HEK293 (cell line): ENCODE measurements around the gene CDCA3.
A peak's percentile ranks its signal among the peaks of the same experiment; 100 is the strongest.

Experiments used
- CTCF ChIA-PET: fragments of 350-600 bp; formaldehyde crosslinking; extraction: SDS; loops from one replicate; lab custom pipeline; 2021; ENCODE audit warnings: antibody characterized with exemption; lab: Yijun Ruan, JAX
- POLR2A ChIA-PET: fragments of 300-600 bp; formaldehyde crosslinking; extraction: SDS; loops from one replicate; lab custom pipeline; 2020; ENCODE audit warnings: antibody characterized with exemption, inconsistent platforms; lab: Yijun Ruan, JAX
- H3K27ac ChIP-seq: fragments of 200-500 bp; sonication (Bioruptor generic); 2 replicates; pipeline ENCODE4 v1.5.1; 2014; ENCODE audit warnings: low read depth, low read length, control low read depth, inconsistent platforms; ENCODE audit errors: extremely low read depth
- H3K36me3 ChIP-seq, 2 experiments: fragments of 200-500 bp in 1 of 2; sonication (Bioruptor generic) in 1 of 2; 1 replicate in 1 of 2; 2 replicates in 1 of 2; pipeline ENCODE4 v1.5.1; 2014 to 2017; ENCODE audit warnings: inconsistent platforms in 2 of 2, low read length in 2 of 2; ENCODE audit not compliant: control insufficient read depth in 2 of 2, insufficient read depth in 1 of 2
- H3K4me1 ChIP-seq: fragments of 200-500 bp; sonication (Bioruptor generic); 2 replicates; pipeline ENCODE4 v1.5.1; 2014; ENCODE audit warnings: mild to moderate bottlenecking, low read length, inconsistent platforms; ENCODE audit not compliant: control insufficient read depth, insufficient read depth
- H3K4me3 ChIP-seq: 2 replicates; pipeline ENCODE4 v1.5.1; 2011; ENCODE audit warnings: low read depth, mild to moderate bottlenecking, control low read depth, low read length, moderate library complexity
- H3K9me3 ChIP-seq: fragments of 200-500 bp; sonication (Bioruptor generic); 2 replicates; pipeline ENCODE4 v1.5.1; 2014; ENCODE audit warnings: low read depth, low read length, inconsistent platforms; ENCODE audit not compliant: control insufficient read depth, insufficient read depth
- MZF1 ChIP-seq: fragments of 450-650 bp; formaldehyde crosslinking; IDR thresholded peaks from 2 replicates; pipeline ENCODE4 v1.5.1; 2017; ENCODE audit warnings: missing biosample characterization, missing genetic modification characterization, borderline replicate concordance
- SALL2 ChIP-seq: fragments of 450-650 bp; formaldehyde crosslinking; IDR thresholded peaks from 2 replicates; pipeline ENCODE4 v1.5.0; 2017; ENCODE audit warnings: missing biosample characterization, mild to moderate bottlenecking, missing genetic modification characterization, borderline replicate concordance
- ZBTB1 ChIP-seq: fragments of 450-650 bp; formaldehyde crosslinking; IDR thresholded peaks from 2 replicates; pipeline ENCODE4 v1.5.1; 2016; ENCODE audit warnings: missing biosample characterization, missing genetic modification characterization
- ZBTB10 ChIP-seq: fragments of 450-650 bp; formaldehyde crosslinking; IDR thresholded peaks from 2 replicates; pipeline ENCODE4 v1.5.1; 2016; ENCODE audit warnings: missing biosample characterization, missing genetic modification characterization
- ZFP3 ChIP-seq: fragments of 450-650 bp; formaldehyde crosslinking; IDR thresholded peaks from 2 replicates; pipeline ENCODE4 v1.5.1; 2016; ENCODE audit warnings: low read depth, missing biosample characterization, missing genetic modification characterization
- ZFP41 ChIP-seq: fragments of 450-650 bp; formaldehyde crosslinking; IDR thresholded peaks from 2 replicates; pipeline ENCODE4 v1.5.1; 2016; ENCODE audit warnings: missing biosample characterization, missing genetic modification characterization, borderline replicate concordance
- ZNF112 ChIP-seq: fragments of 450-650 bp; formaldehyde crosslinking; IDR thresholded peaks from 2 replicates; pipeline ENCODE4 v1.5.0; 2017; ENCODE audit warnings: missing biosample characterization, missing genetic modification characterization
- ZNF132 ChIP-seq: fragments of 450-650 bp; formaldehyde crosslinking; IDR thresholded peaks from 2 replicates; pipeline ENCODE4 v1.5.1; 2017; ENCODE audit warnings: missing biosample characterization, missing genetic modification characterization, borderline replicate concordance
- ZNF138 ChIP-seq: fragments of 450-650 bp; formaldehyde crosslinking; IDR thresholded peaks from 2 replicates; pipeline ENCODE4 v1.5.1; 2016; ENCODE audit warnings: missing biosample characterization, missing genetic modification characterization, borderline replicate concordance
- ZNF266 ChIP-seq: fragments of 450-650 bp; formaldehyde crosslinking; IDR thresholded peaks from 2 replicates; pipeline ENCODE4 v1.5.1; 2016; ENCODE audit warnings: missing biosample characterization, missing genetic modification characterization, low read depth
- ZNF350 ChIP-seq: fragments of 450-650 bp; formaldehyde crosslinking; IDR thresholded peaks from 2 replicates; pipeline ENCODE4 v1.5.0; 2017; ENCODE audit warnings: missing biosample characterization, mild to moderate bottlenecking, missing genetic modification characterization
- ZNF37A ChIP-seq: fragments of 450-650 bp; IDR thresholded peaks from 2 replicates; pipeline ENCODE4 v1.5.1; 2018; ENCODE audit warnings: missing biosample characterization, missing genetic modification characterization
- ZNF513 ChIP-seq: fragments of 450-650 bp; IDR thresholded peaks from 2 replicates; pipeline ENCODE4 v1.5.1; 2018; ENCODE audit warnings: missing biosample characterization, missing genetic modification characterization
- ZNF658 ChIP-seq: fragments of 450-650 bp; formaldehyde crosslinking; IDR thresholded peaks from 2 replicates; pipeline ENCODE4; 2016; ENCODE audit warnings: missing biosample characterization, missing genetic modification characterization
- ZNF768 ChIP-seq: fragments of 450-650 bp; formaldehyde crosslinking; IDR thresholded peaks from 2 replicates; pipeline ENCODE4 v1.5.1; 2018; ENCODE audit warnings: missing biosample characterization, mild to moderate bottlenecking, missing genetic modification characterization
- ZNF785 ChIP-seq: fragments of 450-650 bp; formaldehyde crosslinking; IDR thresholded peaks from 2 replicates; pipeline ENCODE4 v1.5.1; 2016; ENCODE audit warnings: missing biosample characterization, missing genetic modification characterization
- ZNF791 ChIP-seq: fragments of 450-650 bp; formaldehyde crosslinking; IDR thresholded peaks from 2 replicates; pipeline ENCODE4 v1.5.1; 2016; ENCODE audit warnings: missing biosample characterization, missing genetic modification characterization
- TF ChIP-seq, protein P1 (sequence below): fragments of 450-650 bp; formaldehyde crosslinking; IDR thresholded peaks from 2 replicates; pipeline ENCODE4 v1.5.1; 2016; ENCODE audit warnings: missing biosample characterization, missing genetic modification characterization, borderline replicate concordance
- TF ChIP-seq, protein P2 (sequence below): fragments of 450-650 bp; formaldehyde crosslinking; IDR thresholded peaks from 2 replicates; pipeline ENCODE4 v1.5.1; 2016; ENCODE audit warnings: missing biosample characterization, missing genetic modification characterization
- TF ChIP-seq, protein P3 (sequence below): fragments of 450-650 bp; IDR thresholded peaks from 2 replicates; pipeline ENCODE4 v1.5.1; 2018; ENCODE audit warnings: missing biosample characterization, mild to moderate bottlenecking, missing genetic modification characterization
- TF ChIP-seq, protein P4 (sequence below): fragments of 450-650 bp; formaldehyde crosslinking; IDR thresholded peaks from 2 replicates; pipeline ENCODE4 v1.5.1; 2017; ENCODE audit warnings: missing biosample characterization, missing genetic modification characterization

The CDCA3 gene

GRCh38 chr12:6873094-6874014 lies 22.3 kb upstream of the CDCA3 start, which contains the start of gene SPSB2:
Gene SPSB2 (minus strand): TSS chr12:6873303. CDS start chr12:6872901, 402 bp downstream.
- Histone ChIP-seq H3K4me3 (peak within 1 kb of the TSS; percentile 67), H3K36me3 (peaks cover 4 to 42% of the 10 kb centered on the region in 2 experiments; a peak in 2 of 3 replicates), H3K9me3 (no peaks in the 10 kb centered on the region), H3K4me1 (peaks cover 2% of the 10 kb centered on the region; the same call in 1 of the 2 replicates), H3K27ac (peak within 1 kb of the TSS; percentile 54; the same call in 1 of the 2 replicates)
- CTCF ChIA-PET = interaction anchor here (0.5 to 5.3 kb wide), 35 partner anchors 8 to 503 kb away, joined by 3 to 71 read pairs (median 5); partner anchors contain the start of genes ATN1, C12orf57, C1RL and CDCA3
- POLR2A ChIA-PET = interaction anchor here (0.5 to 3.7 kb wide), 32 partner anchors 9 to 339 kb away, joined by 3 to 88 read pairs (median 5); partner anchors contain the start of genes ATN1, C12orf57, CDCA3 and COPS7A
- TF ChIP-seq, protein P1, sequence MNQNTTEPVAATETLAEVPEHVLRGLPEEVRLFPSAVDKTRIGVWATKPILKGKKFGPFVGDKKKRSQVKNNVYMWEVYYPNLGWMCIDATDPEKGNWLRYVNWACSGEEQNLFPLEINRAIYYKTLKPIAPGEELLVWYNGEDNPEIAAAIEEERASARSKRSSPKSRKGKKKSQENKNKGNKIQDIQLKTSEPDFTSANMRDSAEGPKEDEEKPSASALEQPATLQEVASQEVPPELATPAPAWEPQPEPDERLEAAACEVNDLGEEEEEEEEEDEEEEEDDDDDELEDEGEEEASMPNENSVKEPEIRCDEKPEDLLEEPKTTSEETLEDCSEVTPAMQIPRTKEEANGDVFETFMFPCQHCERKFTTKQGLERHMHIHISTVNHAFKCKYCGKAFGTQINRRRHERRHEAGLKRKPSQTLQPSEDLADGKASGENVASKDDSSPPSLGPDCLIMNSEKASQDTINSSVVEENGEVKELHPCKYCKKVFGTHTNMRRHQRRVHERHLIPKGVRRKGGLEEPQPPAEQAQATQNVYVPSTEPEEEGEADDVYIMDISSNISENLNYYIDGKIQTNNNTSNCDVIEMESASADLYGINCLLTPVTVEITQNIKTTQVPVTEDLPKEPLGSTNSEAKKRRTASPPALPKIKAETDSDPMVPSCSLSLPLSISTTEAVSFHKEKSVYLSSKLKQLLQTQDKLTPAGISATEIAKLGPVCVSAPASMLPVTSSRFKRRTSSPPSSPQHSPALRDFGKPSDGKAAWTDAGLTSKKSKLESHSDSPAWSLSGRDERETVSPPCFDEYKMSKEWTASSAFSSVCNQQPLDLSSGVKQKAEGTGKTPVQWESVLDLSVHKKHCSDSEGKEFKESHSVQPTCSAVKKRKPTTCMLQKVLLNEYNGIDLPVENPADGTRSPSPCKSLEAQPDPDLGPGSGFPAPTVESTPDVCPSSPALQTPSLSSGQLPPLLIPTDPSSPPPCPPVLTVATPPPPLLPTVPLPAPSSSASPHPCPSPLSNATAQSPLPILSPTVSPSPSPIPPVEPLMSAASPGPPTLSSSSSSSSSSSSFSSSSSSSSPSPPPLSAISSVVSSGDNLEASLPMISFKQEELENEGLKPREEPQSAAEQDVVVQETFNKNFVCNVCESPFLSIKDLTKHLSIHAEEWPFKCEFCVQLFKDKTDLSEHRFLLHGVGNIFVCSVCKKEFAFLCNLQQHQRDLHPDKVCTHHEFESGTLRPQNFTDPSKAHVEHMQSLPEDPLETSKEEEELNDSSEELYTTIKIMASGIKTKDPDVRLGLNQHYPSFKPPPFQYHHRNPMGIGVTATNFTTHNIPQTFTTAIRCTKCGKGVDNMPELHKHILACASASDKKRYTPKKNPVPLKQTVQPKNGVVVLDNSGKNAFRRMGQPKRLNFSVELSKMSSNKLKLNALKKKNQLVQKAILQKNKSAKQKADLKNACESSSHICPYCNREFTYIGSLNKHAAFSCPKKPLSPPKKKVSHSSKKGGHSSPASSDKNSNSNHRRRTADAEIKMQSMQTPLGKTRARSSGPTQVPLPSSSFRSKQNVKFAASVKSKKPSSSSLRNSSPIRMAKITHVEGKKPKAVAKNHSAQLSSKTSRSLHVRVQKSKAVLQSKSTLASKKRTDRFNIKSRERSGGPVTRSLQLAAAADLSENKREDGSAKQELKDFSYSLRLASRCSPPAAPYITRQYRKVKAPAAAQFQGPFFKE = no peak
- no peak for TF ChIP-seq ZNF785 (tag by site-specific recombination)
- no peak for TF ChIP-seq ZNF768
- TF ChIP-seq, protein P2, sequence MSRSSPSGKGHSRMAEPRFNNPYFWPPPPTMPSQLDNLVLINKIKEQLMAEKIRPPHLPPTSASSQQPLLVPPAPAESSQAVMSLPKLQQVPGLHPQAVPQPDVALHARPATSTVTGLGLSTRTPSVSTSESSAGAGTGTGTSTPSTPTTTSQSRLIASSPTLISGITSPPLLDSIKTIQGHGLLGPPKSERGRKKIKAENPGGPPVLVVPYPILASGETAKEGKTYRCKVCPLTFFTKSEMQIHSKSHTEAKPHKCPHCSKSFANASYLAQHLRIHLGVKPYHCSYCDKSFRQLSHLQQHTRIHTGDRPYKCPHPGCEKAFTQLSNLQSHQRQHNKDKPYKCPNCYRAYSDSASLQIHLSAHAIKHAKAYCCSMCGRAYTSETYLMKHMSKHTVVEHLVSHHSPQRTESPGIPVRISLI (tag by site-specific recombination) = no peak
- no peak for TF ChIP-seq SALL2 (tag by site-specific recombination)
- no peak for TF ChIP-seq ZNF266 (tag by site-specific recombination)
- no peak for TF ChIP-seq ZFP41 (tag by site-specific recombination)
- no peak for TF ChIP-seq ZFP3 (tag by site-specific recombination)
- TF ChIP-seq ZNF513 (tag by site-specific recombination) = no peak
- no peak for TF ChIP-seq MZF1 (tag by site-specific recombination)
- TF ChIP-seq, protein P3, sequence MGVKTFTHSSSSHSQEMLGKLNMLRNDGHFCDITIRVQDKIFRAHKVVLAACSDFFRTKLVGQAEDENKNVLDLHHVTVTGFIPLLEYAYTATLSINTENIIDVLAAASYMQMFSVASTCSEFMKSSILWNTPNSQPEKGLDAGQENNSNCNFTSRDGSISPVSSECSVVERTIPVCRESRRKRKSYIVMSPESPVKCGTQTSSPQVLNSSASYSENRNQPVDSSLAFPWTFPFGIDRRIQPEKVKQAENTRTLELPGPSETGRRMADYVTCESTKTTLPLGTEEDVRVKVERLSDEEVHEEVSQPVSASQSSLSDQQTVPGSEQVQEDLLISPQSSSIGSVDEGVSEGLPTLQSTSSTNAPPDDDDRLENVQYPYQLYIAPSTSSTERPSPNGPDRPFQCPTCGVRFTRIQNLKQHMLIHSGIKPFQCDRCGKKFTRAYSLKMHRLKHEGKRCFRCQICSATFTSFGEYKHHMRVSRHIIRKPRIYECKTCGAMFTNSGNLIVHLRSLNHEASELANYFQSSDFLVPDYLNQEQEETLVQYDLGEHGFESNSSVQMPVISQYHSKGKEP = peak; percentile 59
- no peak for TF ChIP-seq ZNF791 (tag by site-specific recombination)
- TF ChIP-seq ZNF138 (tag by site-specific recombination) = no peak
- no peak for TF ChIP-seq ZBTB1
- TF ChIP-seq ZNF658 (tag by site-specific recombination) = no peak
- no peak for TF ChIP-seq ZNF350 (tag by site-specific recombination)
- no peak for TF ChIP-seq ZNF132
- TF ChIP-seq ZNF37A (tag by site-specific recombination) = no peak
- TF ChIP-seq ZNF112 = no peak
- no peak; the same call in 1 of the 2 replicates for TF ChIP-seq ZBTB10 (tag by site-specific recombination)
- TF ChIP-seq, protein P4, sequence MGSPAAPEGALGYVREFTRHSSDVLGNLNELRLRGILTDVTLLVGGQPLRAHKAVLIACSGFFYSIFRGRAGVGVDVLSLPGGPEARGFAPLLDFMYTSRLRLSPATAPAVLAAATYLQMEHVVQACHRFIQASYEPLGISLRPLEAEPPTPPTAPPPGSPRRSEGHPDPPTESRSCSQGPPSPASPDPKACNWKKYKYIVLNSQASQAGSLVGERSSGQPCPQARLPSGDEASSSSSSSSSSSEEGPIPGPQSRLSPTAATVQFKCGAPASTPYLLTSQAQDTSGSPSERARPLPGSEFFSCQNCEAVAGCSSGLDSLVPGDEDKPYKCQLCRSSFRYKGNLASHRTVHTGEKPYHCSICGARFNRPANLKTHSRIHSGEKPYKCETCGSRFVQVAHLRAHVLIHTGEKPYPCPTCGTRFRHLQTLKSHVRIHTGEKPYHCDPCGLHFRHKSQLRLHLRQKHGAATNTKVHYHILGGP (tag by site-specific recombination) = no peak
